WI38 (cell line): ENCODE measurements around the gene TMEM44.
A peak's percentile ranks its signal among the peaks of the same experiment; 100 is the strongest.

ENCODE experiments used
- H3K4me3 ChIP-seq: 2 replicates; pipeline ENCODE4 v1.5.1; 2011; ENCODE audit warnings: low read depth, mild to moderate bottlenecking, control low read depth, low read length
- TF ChIP-seq, protein P1 (sequence below): IDR thresholded peaks from 2 replicates; pipeline ENCODE4 v1.5.1; 2012; ENCODE audit warnings: low read depth, mild to moderate bottlenecking, control low read depth, low read length

Gene TMEM44

GRCh38 chr3:194587438-194587931 lies 45.7 kb downstream of the TMEM44 start:
- TF ChIP-seq, protein P1, sequence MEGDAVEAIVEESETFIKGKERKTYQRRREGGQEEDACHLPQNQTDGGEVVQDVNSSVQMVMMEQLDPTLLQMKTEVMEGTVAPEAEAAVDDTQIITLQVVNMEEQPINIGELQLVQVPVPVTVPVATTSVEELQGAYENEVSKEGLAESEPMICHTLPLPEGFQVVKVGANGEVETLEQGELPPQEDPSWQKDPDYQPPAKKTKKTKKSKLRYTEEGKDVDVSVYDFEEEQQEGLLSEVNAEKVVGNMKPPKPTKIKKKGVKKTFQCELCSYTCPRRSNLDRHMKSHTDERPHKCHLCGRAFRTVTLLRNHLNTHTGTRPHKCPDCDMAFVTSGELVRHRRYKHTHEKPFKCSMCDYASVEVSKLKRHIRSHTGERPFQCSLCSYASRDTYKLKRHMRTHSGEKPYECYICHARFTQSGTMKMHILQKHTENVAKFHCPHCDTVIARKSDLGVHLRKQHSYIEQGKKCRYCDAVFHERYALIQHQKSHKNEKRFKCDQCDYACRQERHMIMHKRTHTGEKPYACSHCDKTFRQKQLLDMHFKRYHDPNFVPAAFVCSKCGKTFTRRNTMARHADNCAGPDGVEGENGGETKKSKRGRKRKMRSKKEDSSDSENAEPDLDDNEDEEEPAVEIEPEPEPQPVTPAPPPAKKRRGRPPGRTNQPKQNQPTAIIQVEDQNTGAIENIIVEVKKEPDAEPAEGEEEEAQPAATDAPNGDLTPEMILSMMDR, result no peak
- no peak overlapping the region for H3K4me3 ChIP-seq

GRCh38 chr3:194586836-194587235 lies 46.4 kb downstream of the TMEM44 start:
- TF ChIP-seq, protein P1, result no peak
- no peak overlapping the region for H3K4me3 ChIP-seq

DNA sequence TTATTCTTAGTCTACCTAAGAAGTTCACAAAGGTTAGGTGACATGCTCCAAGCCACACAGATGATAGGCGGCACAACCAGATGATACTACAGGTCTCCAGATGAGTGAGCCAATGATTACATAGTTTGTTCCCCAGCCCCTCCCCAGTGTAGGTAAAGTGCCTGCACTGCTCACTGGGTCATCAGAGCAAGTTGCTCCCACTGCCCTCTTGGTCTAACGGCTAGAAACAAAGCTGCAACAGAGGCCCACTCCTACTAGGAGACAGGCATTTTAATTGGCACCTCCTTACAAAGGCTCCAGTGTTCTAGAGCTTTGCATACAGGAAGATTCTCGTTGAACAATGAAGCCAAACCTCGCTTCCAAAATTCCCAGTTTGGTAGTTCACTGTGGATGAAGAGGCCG lies 47.3 kb downstream of the TMEM44 start:
- no peak overlapping the region for H3K4me3 ChIP-seq
- TF ChIP-seq, protein P1, result no peak

GRCh38 chr3:194584866-194585265 lies 48.4 kb downstream of the TMEM44 start:
- H3K4me3 ChIP-seq, result no peak overlapping the region
- TF ChIP-seq, protein P1, result no peak

DNA sequence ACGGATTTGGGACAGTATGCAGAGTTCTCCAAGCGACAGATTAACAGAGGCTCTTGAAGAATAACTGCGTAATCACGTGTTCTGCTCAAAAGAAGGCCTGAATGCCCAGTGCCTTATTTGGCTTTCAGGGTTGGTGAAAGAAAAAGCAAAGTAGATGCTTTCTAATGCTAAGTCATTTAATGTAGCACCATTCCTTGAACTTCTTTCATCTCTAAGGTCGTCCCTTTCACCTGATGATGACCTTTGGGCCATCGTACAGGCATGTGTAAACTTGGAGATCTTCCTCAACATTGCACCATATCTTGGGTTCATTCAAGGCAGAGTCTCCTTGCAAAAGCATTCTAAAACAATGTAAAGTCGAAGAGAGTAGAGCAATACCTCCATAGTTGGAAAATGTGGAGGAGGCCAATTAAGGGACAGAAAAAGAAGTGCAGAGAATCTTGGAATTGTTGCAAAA lies 48.9 kb downstream of the TMEM44 start:
- peak overlapping the region; percentile 64 for H3K4me3 ChIP-seq
- TF ChIP-seq, protein P1, result no peak

GRCh38 chr3:194582196-194582905 lies 50.9 kb downstream of the TMEM44 start:
- no peak overlapping the region for H3K4me3 ChIP-seq
- TF ChIP-seq, protein P1, result no peak

DNA sequence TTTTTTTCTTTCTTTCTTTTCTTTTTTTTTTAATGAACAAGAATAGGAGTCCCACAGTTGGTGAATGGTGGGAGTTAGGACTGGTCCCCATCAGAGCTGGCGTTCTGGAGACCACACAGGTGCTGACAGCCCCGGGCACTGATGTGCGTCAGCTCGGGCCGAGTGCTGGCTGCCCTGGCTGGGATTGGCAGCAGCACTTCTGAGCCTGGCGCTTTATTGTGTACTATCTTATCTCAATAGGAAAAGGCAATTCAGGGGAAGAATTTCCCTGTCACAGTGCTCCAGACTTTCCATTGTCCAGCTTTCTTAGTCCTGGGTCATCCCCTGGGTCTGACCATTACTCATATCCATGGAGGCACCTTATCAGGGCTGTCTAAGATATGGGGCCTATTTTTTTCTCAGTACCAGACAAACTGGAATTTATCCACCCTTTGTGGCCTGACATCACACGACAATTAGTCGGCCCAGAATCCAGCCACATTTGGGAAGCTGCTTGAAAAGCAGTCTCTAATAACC lies 54.1 kb downstream of the TMEM44 start:
- TF ChIP-seq, protein P1, result no peak
- H3K4me3 ChIP-seq, result no peak overlapping the region
